Measurements from ENCODE around the gene DYNC1I1.

Gene DYNC1I1

GRCh38 chr7:95794917-95795515, 22.7 kb downstream of the DYNC1I1 start:
- peak; percentile 4 for DNase-seq

- DNase-seq: no peak
Measured at GRCh38 chr7:95796617-95797016, 24.3 kb downstream of the DYNC1I1 start.

GRCh38 chr7:95798401-95798930, 26.1 kb downstream of the DYNC1I1 start:
- peak; percentile 1 for DNase-seq

- no peak for DNase-seq
Measured at GRCh38 chr7:95800787-95801186, 28.4 kb downstream of the DYNC1I1 start.

GRCh38 chr7:95802270-95802669, 29.9 kb downstream of the DYNC1I1 start:
- no peak for DNase-seq

GRCh38 chr7:95804052-95804451, 31.7 kb downstream of the DYNC1I1 start:
- no peak for DNase-seq

GRCh38 chr7:95805909-95806308, 33.6 kb downstream of the DYNC1I1 start:
- DNase-seq: no peak

GRCh38 chr7:95808396-95808795, 36.0 kb downstream of the DYNC1I1 start:
- no peak for DNase-seq

- peak; percentile 21 for DNase-seq
Measured at GRCh38 chr7:95811846-95812445, 39.6 kb downstream of the DYNC1I1 start.

- no peak for DNase-seq
Measured at GRCh38 chr7:95814721-95815120, 42.4 kb downstream of the DYNC1I1 start.

- DNase-seq: no peak
Measured at GRCh38 chr7:95817866-95818640, 45.7 kb downstream of the DYNC1I1 start.

- DNase-seq: no peak
Measured at GRCh38 chr7:95820778-95821177, 48.4 kb downstream of the DYNC1I1 start.

- DNase-seq: no peak
Measured at GRCh38 chr7:95822717-95823116, 50.4 kb downstream of the DYNC1I1 start.

- no peak for DNase-seq
Measured at GRCh38 chr7:95824616-95825015, 52.3 kb downstream of the DYNC1I1 start.

GRCh38 chr7:95828824-95829790, 56.8 kb downstream of the DYNC1I1 start:
- DNase-seq: no peak

GRCh38 chr7:95840953-95841950, 68.9 kb downstream of the DYNC1I1 start:
- no peak for DNase-seq

GRCh38 chr7:95843286-95843685, 70.9 kb downstream of the DYNC1I1 start:
- no peak for DNase-seq

GRCh38 chr7:95845007-95845406, 72.7 kb downstream of the DYNC1I1 start:
- DNase-seq: peak; percentile 9

- DNase-seq: no peak
Measured at GRCh38 chr7:95847061-95847460, 74.7 kb downstream of the DYNC1I1 start.

GRCh38 chr7:95859429-95859828, 87.1 kb downstream of the DYNC1I1 start:
- peak; percentile 80 for DNase-seq

- peak; percentile 21 for DNase-seq
Measured at GRCh38 chr7:95861041-95861440, 88.7 kb downstream of the DYNC1I1 start.

All from fibroblast of upper back skin (primary cell).